GM12801 (cell line): ENCODE measurements around the gene RTP5.

Experiments used
- CTCF ChIP-seq: IDR thresholded peaks from one replicate; pipeline ENCODE4 v1.5.1; 2011; ENCODE audit warnings: control low read depth; ENCODE audit not compliant: insufficient read length; ENCODE audit errors: extremely low read depth

The RTP5 gene

GRCh38 chr2:241911551-241911950 is 42.0 kb downstream of the RTP5 start:
- TF ChIP-seq CTCF: no peak

- TF ChIP-seq CTCF: no peak
Measured at GRCh38 chr2:241912021-241912555, 42.6 kb downstream of the RTP5 start.

- TF ChIP-seq CTCF: no peak
Measured at GRCh38 chr2:241913703-241914102, 44.2 kb downstream of the RTP5 start.

- no peak for TF ChIP-seq CTCF
Measured at GRCh38 chr2:241914542-241914941, 45.0 kb downstream of the RTP5 start.

- no peak for TF ChIP-seq CTCF
Measured at GRCh38 chr2:241922411-241922810, 52.9 kb downstream of the RTP5 start.
